ENCODE results near the gene IGLL5. TPM values are rescaled to one million over a fixed set of nuclear protein-coding genes. Genes with fewer than 3 reads are reported as not detected.
"Not testable (repeated sequence)": the region's sequence is repeated elsewhere in the genome, so short reads cannot be mapped to it uniquely, and the experiment has no call there.

The IGLL5 gene
- total and polyA plus RNA-seq, 9 of the 15 experiments (the other 6 are each of a cell fraction or from before 2014, with no cell fraction given) = not detected

GRCh38 chr22:22897947-22898346 is 10.3 kb downstream of the IGLL5 start (continued):
- no peak for TF ChIP-seq TEAD4 (IDR thresholded peaks at IDR 0.05; ENCODE audit: low read length)
- TF ChIP-seq TEAD4 (CRISPR knock-in tag; IDR thresholded peaks at IDR 0.05; ENCODE audit: borderline replicate concordance) = peak; percentile 59; the same call in 1 of the 2 replicates
- no peak for TF ChIP-seq RBFOX2 (IDR thresholded peaks at IDR 0.05; ENCODE audit: low read depth, low read length)
- TF ChIP-seq AFF4 (CRISPR knock-in tag; IDR thresholded peaks at IDR 0.05) = peak; percentile 31; the same call in 1 of the 2 replicates
- no peak for TF ChIP-seq MED1 (CRISPR knock-in tag; IDR thresholded peaks at IDR 0.05; ENCODE audit: borderline replicate concordance)
- TF ChIP-seq CEBPB (tag; IDR thresholded peaks at IDR 0.05) = peak; percentile 21; the same call in 1 of the 2 replicates

GRCh38 chr22:22898411-22898950 is 10.9 kb downstream of the IGLL5 start:
- WGBS (ENCODE audit: insufficient coverage, low coverage, missing lambda C conversion rate) = 2% methylated on average over 1 of the region's 1 CpG
- H2AFZ ChIP-seq (ENCODE audit: low read depth, low read length); H3K36me3 ChIP-seq (ENCODE audit: control insufficient read depth, insufficient read depth, low read length); H3K79me2 ChIP-seq (ENCODE audit: control insufficient read depth, insufficient read depth, low read length); H3K9ac ChIP-seq (ENCODE audit: insufficient read depth in 1 of 2, low read depth in 2 of 2, low read length in 2 of 2); H3K4me1 ChIP-seq (replicated peaks in 1 of 2; ENCODE audit: control insufficient read depth in 2 of 2, insufficient read depth in 2 of 2, low read length in 2 of 2); intact Hi-C loops (cut with micrococcal nuclease); H3K9me3 ChIP-seq (replicated peaks; ENCODE audit: control insufficient read depth, insufficient read depth, low read depth, low read length); H3K4me2 ChIP-seq (ENCODE audit: insufficient read depth, low read length); CTCF ChIA-PET (ENCODE audit: low intra/inter-chr PET ratio); H3K4me3 ChIP-seq; FAIRE-seq; H3K27ac ChIP-seq (ENCODE audit: extremely low read depth, low read depth, low read length); ATAC-seq; H3K9me1 ChIP-seq (ENCODE audit: control insufficient read depth, insufficient read depth, low read length); BruUV-seq (replicated peaks); in situ Hi-C loops (cut with MboI); DNase-seq (ENCODE audit: extremely low read depth in 1 of 4, low spot score in 3 of 4): not testable (repeated sequence)
- peaks cover 58% of the 10 kb centered on the region for H4K20me1 ChIP-seq (replicated peaks; ENCODE audit: control insufficient read depth, insufficient read depth, low read length)
- peaks cover 19 to 52% of the 10 kb centered on the region in 2 experiments; a peak in 3 of 5 replicates for H3K27me3 ChIP-seq (ENCODE audit: control insufficient read depth in 2 of 2, insufficient read depth in 2 of 2, low read length in 2 of 2)
- peak; percentile 5; the same call in 1 of the 2 replicates for TF ChIP-seq AFF4 (CRISPR knock-in tag; IDR thresholded peaks at IDR 0.05)
- POLR2A ChIA-PET = interaction anchor here (0.6 to 6.6 kb wide), 10 partner anchors 10 to 216 kb away, joined by 3 to 41 read pairs (median 4); partner anchors contain the start of gene IGLL5

Measured in K562 (cell line).